SK-N-SH (cell line): ENCODE data around the gene TMTC2. TPM values are rescaled to one million over a fixed set of nuclear protein-coding genes. Genes with fewer than 3 reads are reported as not detected.

Experiments used
- CTCF ChIA-PET: fragments of 300-600, 350-600 bp; formaldehyde crosslinking; extraction: SDS; loops from one replicate; lab custom pipeline; 2021; lab: Yijun Ruan, JAX
- POLR2A ChIA-PET: fragments of 350-600 bp; sonication (Branson Sonifier 250); formaldehyde crosslinking; extraction: SDS; loops from one replicate; lab custom pipeline; 2020; ENCODE audit warnings: antibody characterized with exemption, inconsistent platforms; lab: Yijun Ruan, JAX
- DNase-seq: peaks from one replicate; pipeline ENCODE4 v3.0.0; 2012
- H2AFZ ChIP-seq: fragments of 200-600 bp; sonication (generic); 2 replicates; pipeline ENCODE4 v1.8.1; 2016; ENCODE audit warnings: antibody characterized with exemption, mild to moderate bottlenecking, low read depth
- H3F3A ChIP-seq: fragments of 200-600 bp; sonication (generic); replicated peaks from 2 replicates; pipeline ENCODE3; 2016; ENCODE audit warnings: antibody characterized with exemption, mild to moderate bottlenecking; ENCODE audit not compliant: insufficient read depth
- H3K27ac ChIP-seq, 2 experiments: fragments of 200-500 bp in 1 of 2; fragments of 200-600 bp in 1 of 2; sonication (Bioruptor generic) in 1 of 2; sonication (generic), shearing (Covaris generic) in 1 of 2; 2 replicates each; pipeline versions ENCODE4 v1.5.1 to v1.6.1; 2014 to 2016; ENCODE audit warnings: low read depth in 2 of 2, inconsistent platforms in 1 of 2, low read length in 1 of 2, mild to moderate bottlenecking in 1 of 2, mixed read lengths in 1 of 2
- H3K27me3 ChIP-seq: fragments of 200-600 bp; sonication (generic), shearing (Covaris generic); 2 replicates; pipeline ENCODE4 v1.6.1; 2016; ENCODE audit warnings: mixed run types; ENCODE audit not compliant: insufficient read depth
- H3K36me3 ChIP-seq, 2 experiments: fragments of 200-500 bp in 1 of 2; fragments of 200-600 bp in 1 of 2; sonication (Bioruptor generic) in 1 of 2; sonication (generic) in 1 of 2; replicated peaks in 1 of 2; 2 replicates each; pipeline versions ENCODE3 to v1.5.1; 2014 to 2016; ENCODE audit warnings: low read length in 1 of 2, mild to moderate bottlenecking in 1 of 2; ENCODE audit not compliant: insufficient read depth in 2 of 2, control insufficient read depth in 1 of 2
- H3K4me1 ChIP-seq, 2 experiments: fragments of 200-500 bp in 1 of 2; fragments of 200-600 bp in 1 of 2; sonication (Bioruptor generic) in 1 of 2; sonication (generic), shearing (Covaris generic) in 1 of 2; 2 replicates each; pipeline versions ENCODE4 v1.5.1 to v1.6.1; 2014 to 2016; ENCODE audit warnings: low read depth in 1 of 2, low read length in 1 of 2, mixed run types in 1 of 2; ENCODE audit not compliant: insufficient read depth in 2 of 2, control insufficient read depth in 1 of 2
- H3K4me2 ChIP-seq: fragments of 200-600 bp; sonication (generic), shearing (Covaris generic); 2 replicates; pipeline ENCODE4 v1.6.1; 2017; ENCODE audit warnings: mixed run types
- H3K4me3 ChIP-seq, 2 experiments: fragments of 200-500 bp in 1 of 2; fragments of 200-600 bp in 1 of 2; sonication (Bioruptor generic) in 1 of 2; sonication (generic), shearing (Covaris generic) in 1 of 2; 2 replicates each; pipeline versions ENCODE4 v1.5.1 to v1.8.1; 2014 to 2016; ENCODE audit warnings: low read depth in 2 of 2, inconsistent platforms in 1 of 2, low read length in 1 of 2, mild to moderate bottlenecking in 1 of 2, mixed read lengths in 1 of 2, moderate library complexity in 1 of 2
- H3K79me2 ChIP-seq: fragments of 200-600 bp; sonication (generic); 2 replicates; pipeline ENCODE4 v1.8.1; 2017; ENCODE audit warnings: mild to moderate bottlenecking; ENCODE audit not compliant: insufficient read depth
- H3K9ac ChIP-seq: fragments of 200-600 bp; sonication (generic); 2 replicates; pipeline ENCODE4 v1.6.1; 2017; ENCODE audit warnings: mixed run types
- H3K9me2 ChIP-seq: fragments of 200-600 bp; sonication (generic); 2 replicates; pipeline ENCODE4 v1.6.1; 2017; ENCODE audit warnings: mixed run types
- H3K9me3 ChIP-seq: fragments of 200-600 bp; sonication (generic); 2 replicates; pipeline ENCODE4 v1.6.1; 2017; ENCODE audit warnings: mixed run types, mild to moderate bottlenecking, moderate library complexity
- H4K20me1 ChIP-seq: fragments of 200-600 bp; sonication (generic); 2 replicates; pipeline ENCODE4 v1.6.1; 2017; ENCODE audit warnings: mild to moderate bottlenecking, mixed run types; ENCODE audit not compliant: insufficient read depth
- CHD2 ChIP-seq: fragments of 150-350 bp; IDR thresholded peaks from 2 replicates; pipeline ENCODE4 v1.6.1; 2018; ENCODE audit warnings: low read length; ENCODE audit not compliant: partially characterized antibody
- EZH2phosphoT487 ChIP-seq: fragments of 200-600 bp; sonication (generic); IDR thresholded peaks from 2 replicates; pipeline ENCODE4 v1.6.1; 2017; ENCODE audit warnings: low read depth, mixed run types, mild to moderate bottlenecking, antibody characterized with exemption, moderate library complexity, borderline replicate concordance
- FOSL2 ChIP-seq: IDR thresholded peaks from 2 replicates; pipeline ENCODE4 v1.4.0; 2012; ENCODE audit warnings: low read depth, mild to moderate bottlenecking, moderate library complexity, borderline replicate concordance
- FOXM1 ChIP-seq: IDR thresholded peaks from 2 replicates; pipeline ENCODE4 v1.4.0; 2012; ENCODE audit warnings: low read depth, mild to moderate bottlenecking
- MEF2A ChIP-seq: IDR thresholded peaks from 2 replicates; pipeline ENCODE4 v1.4.0; 2012; ENCODE audit warnings: low read depth, borderline replicate concordance
- NFIC ChIP-seq: IDR thresholded peaks from 2 replicates; pipeline ENCODE4 v1.4.0; 2012; ENCODE audit warnings: borderline replicate concordance
- NRF1 ChIP-seq: IDR thresholded peaks from 2 replicates; pipeline ENCODE4 v1.6.1; 2012; ENCODE audit warnings: low read depth, mild to moderate bottlenecking, low read length
- POLR2AphosphoS5 ChIP-seq: IDR thresholded peaks from 2 replicates; pipeline ENCODE4 v1.6.1; 2012; ENCODE audit warnings: low read depth, low read length
- RCOR1 ChIP-seq: fragments of 150-350 bp; IDR thresholded peaks from 2 replicates; pipeline ENCODE4 v1.6.1; 2017; ENCODE audit warnings: antibody characterized with exemption, low read length
- RFX5 ChIP-seq: IDR thresholded peaks from 2 replicates; pipeline ENCODE4 v1.6.1; 2012; ENCODE audit warnings: mild to moderate bottlenecking, improper control_type of control experiment, low read length
- RXRA ChIP-seq: IDR thresholded peaks from 2 replicates; pipeline ENCODE4 v1.4.0; 2012; ENCODE audit warnings: low read depth, mild to moderate bottlenecking, borderline replicate concordance
- SIN3A ChIP-seq: IDR thresholded peaks from 2 replicates; pipeline ENCODE4 v1.6.1; 2012; ENCODE audit warnings: low read depth, mild to moderate bottlenecking, low read length, moderate library complexity, borderline replicate concordance
- TAF1 ChIP-seq: IDR thresholded peaks from 2 replicates; pipeline ENCODE4 v1.6.1; 2012; ENCODE audit warnings: low read depth, mild to moderate bottlenecking, low read length, moderate library complexity, borderline replicate concordance
- TCF12 ChIP-seq: IDR thresholded peaks from 2 replicates; pipeline ENCODE4 v1.4.0; 2012
- YY1 ChIP-seq: IDR thresholded peaks from 2 replicates; pipeline ENCODE4 v1.4.0; 2012; ENCODE audit warnings: low read depth, mild to moderate bottlenecking
- WGBS: methylation state at CpG from one replicate; pipeline ENCODE4 v1.1.6; 2017; ENCODE audit warnings: low lambda C conversion rate; 5-methylcytosine and 5-hydroxymethylcytosine counted together
- polyA plus RNA-seq, 3 experiments: library from polyadenylated mRNA; depleted of rRNA; stranded (reverse); fragments of >200 nt; gene quantifications; 2 replicates each; pipeline ENCODE4 v1.2.3, GENCODE V29; 2012
- TF ChIP-seq, protein P1 (sequence below): IDR thresholded peaks from 2 replicates; pipeline ENCODE4 v1.4.0; 2012; ENCODE audit warnings: low read depth, borderline replicate concordance
- TF ChIP-seq, protein P2 (sequence below): fragments of 200-600 bp; sonication (generic); IDR thresholded peaks from 2 replicates; pipeline ENCODE4 v1.6.1; 2017; ENCODE audit warnings: antibody characterized with exemption, mild to moderate bottlenecking, moderate library complexity
- TF ChIP-seq, protein P3 (sequence below): IDR thresholded peaks from 2 replicates; pipeline ENCODE4 v1.4.0; 2012; ENCODE audit warnings: low read depth, borderline replicate concordance
- TF ChIP-seq, protein P4 (sequence below): IDR thresholded peaks from 2 replicates; pipeline ENCODE4 v1.6.1; 2012; ENCODE audit warnings: mild to moderate bottlenecking, low read depth, low read length, moderate library complexity
- TF ChIP-seq, protein P5 (sequence below): fragments of 150-350 bp; IDR thresholded peaks from 2 replicates; pipeline ENCODE4 v1.6.1; 2017; ENCODE audit warnings: antibody characterized with exemption, low read length, low read depth, borderline replicate concordance

Gene TMTC2
- polyA plus RNA-seq, 1 of the 3 experiments (the other 2 are of a cell fraction) = 4.1 TPM

DNA sequence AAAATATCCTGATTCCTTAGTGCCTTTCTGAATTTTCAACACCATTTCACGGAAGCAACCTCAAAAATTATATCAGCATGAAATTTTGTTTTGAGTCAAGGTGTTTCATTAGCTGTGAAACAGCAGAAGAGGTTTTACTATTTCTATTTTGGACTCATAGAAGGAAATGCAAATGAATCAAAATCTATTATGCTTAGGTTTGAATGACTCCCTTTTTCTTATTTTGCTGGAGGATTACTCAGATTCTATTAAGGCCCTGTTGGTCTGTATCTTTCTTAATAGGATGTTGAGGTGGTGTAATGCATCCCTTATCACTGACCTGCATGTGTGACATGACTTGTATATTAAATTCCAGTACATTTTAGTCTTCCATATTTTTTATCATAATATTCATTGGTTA is 165.8 kb downstream of the TMTC2 start:
- ChIA-PET CTCF (no interaction called here), POLR2A (no interaction called here)
- WGBS = 95% methylated on average over 1 of the region's 1 CpG

More for the DNA sequence above, 165.8 kb downstream of the TMTC2 start:
- DNase-seq = no peak
- Histone ChIP-seq H3K27me3 (no peaks in the 10 kb centered on the region), H3K9me3 (no peaks in the 10 kb centered on the region), H3K4me3 (no peak overlapping the region), H3F3A (no peaks in the 10 kb centered on the region), H3K36me3 (peaks cover 0 to 7% of the 10 kb centered on the region in 2 experiments), H3K79me2 (no peaks in the 10 kb centered on the region), H3K27ac (no peak overlapping the region), H4K20me1 (no peaks in the 10 kb centered on the region), H2AFZ (no peak overlapping the region), H3K9me2 (no peaks in the 10 kb centered on the region), H3K4me2 (no peak overlapping the region), H3K9ac (no peak overlapping the region), H3K4me1 (no peaks in the 10 kb centered on the region)
- no peak for TF ChIP-seq FOXM1
- no peak for TF ChIP-seq CHD2
- TF ChIP-seq NFIC = no peak
- TF ChIP-seq NRF1 = no peak
- TF ChIP-seq, protein P1, sequence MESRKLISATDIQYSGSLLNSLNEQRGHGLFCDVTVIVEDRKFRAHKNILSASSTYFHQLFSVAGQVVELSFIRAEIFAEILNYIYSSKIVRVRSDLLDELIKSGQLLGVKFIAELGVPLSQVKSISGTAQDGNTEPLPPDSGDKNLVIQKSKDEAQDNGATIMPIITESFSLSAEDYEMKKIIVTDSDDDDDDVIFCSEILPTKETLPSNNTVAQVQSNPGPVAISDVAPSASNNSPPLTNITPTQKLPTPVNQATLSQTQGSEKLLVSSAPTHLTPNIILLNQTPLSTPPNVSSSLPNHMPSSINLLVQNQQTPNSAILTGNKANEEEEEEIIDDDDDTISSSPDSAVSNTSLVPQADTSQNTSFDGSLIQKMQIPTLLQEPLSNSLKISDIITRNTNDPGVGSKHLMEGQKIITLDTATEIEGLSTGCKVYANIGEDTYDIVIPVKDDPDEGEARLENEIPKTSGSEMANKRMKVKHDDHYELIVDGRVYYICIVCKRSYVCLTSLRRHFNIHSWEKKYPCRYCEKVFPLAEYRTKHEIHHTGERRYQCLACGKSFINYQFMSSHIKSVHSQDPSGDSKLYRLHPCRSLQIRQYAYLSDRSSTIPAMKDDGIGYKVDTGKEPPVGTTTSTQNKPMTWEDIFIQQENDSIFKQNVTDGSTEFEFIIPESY = no peak
- no peak for TF ChIP-seq SIN3A
- TF ChIP-seq POLR2AphosphoS5 = no peak
- no peak for TF ChIP-seq TAF1
- TF ChIP-seq FOSL2 = no peak
- TF ChIP-seq, protein P2, sequence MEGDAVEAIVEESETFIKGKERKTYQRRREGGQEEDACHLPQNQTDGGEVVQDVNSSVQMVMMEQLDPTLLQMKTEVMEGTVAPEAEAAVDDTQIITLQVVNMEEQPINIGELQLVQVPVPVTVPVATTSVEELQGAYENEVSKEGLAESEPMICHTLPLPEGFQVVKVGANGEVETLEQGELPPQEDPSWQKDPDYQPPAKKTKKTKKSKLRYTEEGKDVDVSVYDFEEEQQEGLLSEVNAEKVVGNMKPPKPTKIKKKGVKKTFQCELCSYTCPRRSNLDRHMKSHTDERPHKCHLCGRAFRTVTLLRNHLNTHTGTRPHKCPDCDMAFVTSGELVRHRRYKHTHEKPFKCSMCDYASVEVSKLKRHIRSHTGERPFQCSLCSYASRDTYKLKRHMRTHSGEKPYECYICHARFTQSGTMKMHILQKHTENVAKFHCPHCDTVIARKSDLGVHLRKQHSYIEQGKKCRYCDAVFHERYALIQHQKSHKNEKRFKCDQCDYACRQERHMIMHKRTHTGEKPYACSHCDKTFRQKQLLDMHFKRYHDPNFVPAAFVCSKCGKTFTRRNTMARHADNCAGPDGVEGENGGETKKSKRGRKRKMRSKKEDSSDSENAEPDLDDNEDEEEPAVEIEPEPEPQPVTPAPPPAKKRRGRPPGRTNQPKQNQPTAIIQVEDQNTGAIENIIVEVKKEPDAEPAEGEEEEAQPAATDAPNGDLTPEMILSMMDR = no peak
- TF ChIP-seq RFX5 = no peak
- no peak for TF ChIP-seq EZH2phosphoT487
- no peak for TF ChIP-seq RCOR1
- TF ChIP-seq, protein P3, sequence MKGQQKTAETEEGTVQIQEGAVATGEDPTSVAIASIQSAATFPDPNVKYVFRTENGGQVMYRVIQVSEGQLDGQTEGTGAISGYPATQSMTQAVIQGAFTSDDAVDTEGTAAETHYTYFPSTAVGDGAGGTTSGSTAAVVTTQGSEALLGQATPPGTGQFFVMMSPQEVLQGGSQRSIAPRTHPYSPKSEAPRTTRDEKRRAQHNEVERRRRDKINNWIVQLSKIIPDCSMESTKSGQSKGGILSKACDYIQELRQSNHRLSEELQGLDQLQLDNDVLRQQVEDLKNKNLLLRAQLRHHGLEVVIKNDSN = no peak
- TF ChIP-seq MEF2A = no peak
- no peak for TF ChIP-seq RXRA
- TF ChIP-seq, protein P4, sequence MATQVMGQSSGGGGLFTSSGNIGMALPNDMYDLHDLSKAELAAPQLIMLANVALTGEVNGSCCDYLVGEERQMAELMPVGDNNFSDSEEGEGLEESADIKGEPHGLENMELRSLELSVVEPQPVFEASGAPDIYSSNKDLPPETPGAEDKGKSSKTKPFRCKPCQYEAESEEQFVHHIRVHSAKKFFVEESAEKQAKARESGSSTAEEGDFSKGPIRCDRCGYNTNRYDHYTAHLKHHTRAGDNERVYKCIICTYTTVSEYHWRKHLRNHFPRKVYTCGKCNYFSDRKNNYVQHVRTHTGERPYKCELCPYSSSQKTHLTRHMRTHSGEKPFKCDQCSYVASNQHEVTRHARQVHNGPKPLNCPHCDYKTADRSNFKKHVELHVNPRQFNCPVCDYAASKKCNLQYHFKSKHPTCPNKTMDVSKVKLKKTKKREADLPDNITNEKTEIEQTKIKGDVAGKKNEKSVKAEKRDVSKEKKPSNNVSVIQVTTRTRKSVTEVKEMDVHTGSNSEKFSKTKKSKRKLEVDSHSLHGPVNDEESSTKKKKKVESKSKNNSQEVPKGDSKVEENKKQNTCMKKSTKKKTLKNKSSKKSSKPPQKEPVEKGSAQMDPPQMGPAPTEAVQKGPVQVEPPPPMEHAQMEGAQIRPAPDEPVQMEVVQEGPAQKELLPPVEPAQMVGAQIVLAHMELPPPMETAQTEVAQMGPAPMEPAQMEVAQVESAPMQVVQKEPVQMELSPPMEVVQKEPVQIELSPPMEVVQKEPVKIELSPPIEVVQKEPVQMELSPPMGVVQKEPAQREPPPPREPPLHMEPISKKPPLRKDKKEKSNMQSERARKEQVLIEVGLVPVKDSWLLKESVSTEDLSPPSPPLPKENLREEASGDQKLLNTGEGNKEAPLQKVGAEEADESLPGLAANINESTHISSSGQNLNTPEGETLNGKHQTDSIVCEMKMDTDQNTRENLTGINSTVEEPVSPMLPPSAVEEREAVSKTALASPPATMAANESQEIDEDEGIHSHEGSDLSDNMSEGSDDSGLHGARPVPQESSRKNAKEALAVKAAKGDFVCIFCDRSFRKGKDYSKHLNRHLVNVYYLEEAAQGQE = no peak
- no peak for TF ChIP-seq YY1
- TF ChIP-seq, protein P5, sequence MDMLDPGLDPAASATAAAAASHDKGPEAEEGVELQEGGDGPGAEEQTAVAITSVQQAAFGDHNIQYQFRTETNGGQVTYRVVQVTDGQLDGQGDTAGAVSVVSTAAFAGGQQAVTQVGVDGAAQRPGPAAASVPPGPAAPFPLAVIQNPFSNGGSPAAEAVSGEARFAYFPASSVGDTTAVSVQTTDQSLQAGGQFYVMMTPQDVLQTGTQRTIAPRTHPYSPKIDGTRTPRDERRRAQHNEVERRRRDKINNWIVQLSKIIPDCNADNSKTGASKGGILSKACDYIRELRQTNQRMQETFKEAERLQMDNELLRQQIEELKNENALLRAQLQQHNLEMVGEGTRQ = no peak
- TF ChIP-seq TCF12 = no peak
